Mesenchymal stem cell (in vitro differentiated cells and primary cell): ENCODE measurements around the gene CA5B.

Experiments
- DNase-seq: peaks from one replicate; pipeline ENCODE4 v3.0.0-alpha.2; 2013
- H2AFZ ChIP-seq: one replicate; pipeline ENCODE4 v1.6.1; 2013; ENCODE audit warnings: low read depth, mild to moderate bottlenecking, control low read depth, inconsistent platforms, low read length, moderate library complexity
- H2AK5ac ChIP-seq: 2 replicates; pipeline ENCODE4 v1.6.1; 2013; ENCODE audit warnings: low read length, moderate library complexity, mild to moderate bottlenecking, inconsistent platforms; ENCODE audit not compliant: severe bottlenecking
- H2BK120ac ChIP-seq: one replicate; pipeline ENCODE4 v1.6.1; 2013; ENCODE audit warnings: low read depth, mild to moderate bottlenecking, inconsistent platforms, low read length, moderate library complexity
- H2BK12ac ChIP-seq, 2 experiments: one replicate each; pipeline ENCODE4 v1.6.1; 2013; ENCODE audit warnings: inconsistent platforms in 2 of 2, low read length in 2 of 2, mild to moderate bottlenecking in 2 of 2, moderate library complexity in 2 of 2, control low read depth in 1 of 2
- H2BK15ac ChIP-seq: one replicate; pipeline ENCODE4 v1.6.1; 2013; ENCODE audit warnings: mild to moderate bottlenecking, low read depth, inconsistent platforms; ENCODE audit not compliant: poor library complexity, severe bottlenecking
- H2BK5ac ChIP-seq: 2 replicates; pipeline ENCODE4 v1.6.1; 2013; ENCODE audit warnings: low read depth, mild to moderate bottlenecking, low read length, control low read depth, inconsistent platforms; ENCODE audit not compliant: poor library complexity, severe bottlenecking
- H3K14ac ChIP-seq, 2 experiments: one replicate each; pipeline ENCODE4 v1.6.1; 2013; ENCODE audit warnings: inconsistent platforms in 2 of 2, low read length in 2 of 2, control low read depth in 1 of 2, mild to moderate bottlenecking in 1 of 2, moderate library complexity in 1 of 2
- H3K18ac ChIP-seq, 2 experiments: one replicate each; pipeline ENCODE4 v1.6.1; 2013; ENCODE audit warnings: inconsistent platforms in 2 of 2, low read length in 2 of 2, control low read depth in 1 of 2, low read depth in 1 of 2, mild to moderate bottlenecking in 1 of 2
- H3K23ac ChIP-seq, 2 experiments: one replicate each; pipeline ENCODE4 v1.6.1; 2013; ENCODE audit warnings: inconsistent platforms in 2 of 2, low read length in 2 of 2, mild to moderate bottlenecking in 2 of 2, moderate library complexity in 2 of 2, control low read depth in 1 of 2
- H3K27ac ChIP-seq: 2 replicates; pipeline ENCODE4 v1.5.1; 2013; ENCODE audit warnings: mild to moderate bottlenecking, moderate library complexity, low read length, control low read depth, inconsistent platforms; ENCODE audit not compliant: poor library complexity, severe bottlenecking
- H3K27me3 ChIP-seq, 2 experiments: 2 replicates each; pipeline versions ENCODE4 v1.6.1 to v1.7.0; 2013; ENCODE audit warnings: low read length in 2 of 2, mild to moderate bottlenecking in 2 of 2, moderate library complexity in 2 of 2, control low read depth in 1 of 2, inconsistent platforms in 1 of 2; ENCODE audit not compliant: control insufficient read depth in 1 of 2, insufficient read depth in 1 of 2
- H3K36me3 ChIP-seq, 2 experiments: 2 replicates each; pipeline versions ENCODE4 v1.6.1 to v1.7.0; 2013; ENCODE audit warnings: low read length in 2 of 2, control low read depth in 1 of 2, inconsistent platforms in 1 of 2, low read depth in 1 of 2, mild to moderate bottlenecking in 1 of 2; ENCODE audit not compliant: insufficient read depth in 2 of 2, control insufficient read depth in 1 of 2
- H3K4ac ChIP-seq, 2 experiments: one replicate each; pipeline ENCODE4 v1.6.1; 2013; ENCODE audit warnings: inconsistent platforms in 2 of 2, low read length in 2 of 2, mild to moderate bottlenecking in 2 of 2, moderate library complexity in 2 of 2, control low read depth in 1 of 2, low read depth in 1 of 2
- H3K4me1 ChIP-seq: 2 replicates; pipeline ENCODE4 v1.6.1; 2013; ENCODE audit warnings: low read depth, low read length, control low read depth; ENCODE audit not compliant: control insufficient read depth, insufficient read depth
- H3K4me2 ChIP-seq: 2 replicates; pipeline ENCODE4 v1.6.1; 2013; ENCODE audit warnings: low read length, mild to moderate bottlenecking, inconsistent platforms; ENCODE audit not compliant: poor library complexity, severe bottlenecking
- H3K4me3 ChIP-seq, 2 experiments: 2 replicates each; pipeline versions ENCODE4 v1.5.1 to v1.7.0; 2013; ENCODE audit warnings: low read length in 2 of 2, mild to moderate bottlenecking in 2 of 2, control low read depth in 1 of 2, low read depth in 1 of 2; ENCODE audit not compliant: insufficient read depth in 1 of 2
- H3K79me1 ChIP-seq: replicated peaks from 2 replicates; pipeline ENCODE4 v1.6.1; 2013; ENCODE audit warnings: mild to moderate bottlenecking, control low read depth, low read length, inconsistent platforms; ENCODE audit not compliant: poor library complexity, severe bottlenecking
- H3K9ac ChIP-seq: 2 replicates; pipeline ENCODE4 v1.7.0; 2013; ENCODE audit warnings: mild to moderate bottlenecking, low read length, moderate library complexity
- H3K9me3 ChIP-seq: 2 replicates; pipeline ENCODE4 v1.7.0; 2013; ENCODE audit warnings: mild to moderate bottlenecking, low read length; ENCODE audit not compliant: control insufficient read depth
- H4K8ac ChIP-seq: one replicate; pipeline ENCODE4 v1.6.1; 2013; ENCODE audit warnings: inconsistent platforms, mild to moderate bottlenecking, low read length, moderate library complexity
- H4K91ac ChIP-seq: one replicate; pipeline ENCODE4 v1.6.1; 2013; ENCODE audit warnings: mild to moderate bottlenecking, low read length, inconsistent platforms
- WGBS: methylation state at CpG from one replicate; pipeline ENCODE4 v1.1.7; 2013; ENCODE audit warnings: mixed read lengths; 5-methylcytosine and 5-hydroxymethylcytosine counted together

Gene CA5B

DNA sequence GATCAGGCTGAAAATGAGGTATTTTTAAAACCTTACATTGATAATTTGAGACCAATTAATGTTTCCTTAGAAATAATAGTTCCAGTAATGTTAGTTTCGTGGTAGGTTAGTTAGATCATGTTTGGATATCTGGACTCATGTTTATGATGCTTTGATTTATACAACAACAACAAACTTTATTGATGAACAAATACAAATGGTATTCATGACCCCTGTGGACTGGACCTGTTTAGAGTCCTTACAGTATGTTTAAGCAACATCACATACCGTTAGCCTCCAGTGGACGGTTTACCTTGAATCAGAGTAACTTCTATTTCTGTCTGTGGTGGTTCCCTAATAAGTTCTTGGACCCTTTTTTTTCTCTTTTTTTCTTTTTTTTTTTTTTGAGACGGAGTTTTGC is 70.2 kb downstream of the CA5B start:
- H3K9me3 ChIP-seq, result no peaks in the 10 kb centered on the region
- H3K4ac ChIP-seq, result no peak overlapping the region
- H2BK15ac ChIP-seq, result no peak overlapping the region
- peaks cover 3 to 76% of the 10 kb centered on the region in 2 experiments for H3K36me3 ChIP-seq
- no peak overlapping the region for H3K14ac ChIP-seq
- H3K4me1 ChIP-seq, result no peaks in the 10 kb centered on the region
- H2BK5ac ChIP-seq, result no peak overlapping the region
- no peak overlapping the region for H2BK120ac ChIP-seq
- H2AK5ac ChIP-seq, result no peak overlapping the region
- H4K8ac ChIP-seq, result no peak overlapping the region
- no peaks in the 10 kb centered on the region for H3K27me3 ChIP-seq
- H3K18ac ChIP-seq, result no peak overlapping the region
- H2AFZ ChIP-seq, result no peak overlapping the region
- no peak overlapping the region for H3K27ac ChIP-seq
- H4K91ac ChIP-seq, result no peak overlapping the region
- no peak overlapping the region for H2BK12ac ChIP-seq
- H3K4me3 ChIP-seq, result no peak overlapping the region
- H3K79me1 ChIP-seq, result no peaks in the 10 kb centered on the region
- H3K23ac ChIP-seq, result no peak overlapping the region
- H3K9ac ChIP-seq, result no peak overlapping the region
- DNase-seq, result no peak
- no CpG with 5 or more reads among the region's 4 CpGs for WGBS
- no peak overlapping the region for H3K4me2 ChIP-seq

DNA sequence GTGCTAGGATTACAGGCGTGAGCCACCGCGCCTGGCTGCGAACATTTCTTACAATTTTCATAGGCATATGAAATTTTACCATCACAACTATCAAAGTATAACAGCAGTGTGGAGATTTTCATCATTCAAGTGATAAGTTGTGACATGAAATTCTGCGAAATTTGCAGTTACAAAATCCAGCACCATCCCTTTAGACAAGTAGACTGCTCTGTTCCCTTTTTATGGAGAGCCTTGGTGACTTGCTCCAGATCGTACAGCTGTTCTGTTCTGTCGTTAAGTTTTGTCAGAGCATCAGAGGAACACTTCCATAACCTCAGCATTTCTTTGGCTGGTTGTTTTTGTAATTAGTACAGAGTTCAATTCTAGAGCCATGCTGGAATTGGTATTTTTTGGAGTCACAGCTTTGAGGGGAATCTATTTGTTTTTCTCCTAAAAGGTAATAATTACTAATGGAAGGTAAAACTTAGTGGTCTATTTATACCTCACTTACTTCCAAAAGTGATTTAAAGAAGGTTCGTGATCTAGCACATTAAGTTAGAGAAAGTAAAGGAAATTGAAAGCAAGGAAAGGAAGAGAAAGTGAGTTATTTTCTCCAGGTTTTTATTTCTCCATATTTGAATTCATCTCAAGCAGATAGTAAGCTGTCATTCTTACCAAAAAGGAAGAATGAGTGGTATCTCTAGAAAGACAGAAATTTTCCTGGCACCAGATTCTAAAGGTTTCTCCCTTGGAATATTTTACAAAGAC is 74.3 kb downstream of the CA5B start:
- Histone ChIP-seq H2BK5ac (no peak overlapping the region), H3K18ac (no peak overlapping the region), H2AFZ (no peak overlapping the region), H3K9ac (no peak overlapping the region), H3K14ac (no peak overlapping the region), H3K36me3 (peaks cover 10 to 87% of the 10 kb centered on the region in 2 experiments), H2BK15ac (no peak overlapping the region), H2BK120ac (no peak overlapping the region), H3K27me3 (no peaks in the 10 kb centered on the region), H3K4me1 (no peaks in the 10 kb centered on the region), H4K8ac (no peak overlapping the region), H3K23ac (no peak overlapping the region), H3K27ac (no peak overlapping the region), H2AK5ac (no peak overlapping the region), H3K4me3 (no peak overlapping the region), H3K9me3 (no peaks in the 10 kb centered on the region), H3K4me2 (no peak overlapping the region), H3K4ac (no peak overlapping the region), H2BK12ac (no peak overlapping the region), H3K79me1 (no peaks in the 10 kb centered on the region), H4K91ac (no peak overlapping the region)
- no peak for DNase-seq
- WGBS, result 85% methylated on average over 3 of the region's 8 CpGs

DNA sequence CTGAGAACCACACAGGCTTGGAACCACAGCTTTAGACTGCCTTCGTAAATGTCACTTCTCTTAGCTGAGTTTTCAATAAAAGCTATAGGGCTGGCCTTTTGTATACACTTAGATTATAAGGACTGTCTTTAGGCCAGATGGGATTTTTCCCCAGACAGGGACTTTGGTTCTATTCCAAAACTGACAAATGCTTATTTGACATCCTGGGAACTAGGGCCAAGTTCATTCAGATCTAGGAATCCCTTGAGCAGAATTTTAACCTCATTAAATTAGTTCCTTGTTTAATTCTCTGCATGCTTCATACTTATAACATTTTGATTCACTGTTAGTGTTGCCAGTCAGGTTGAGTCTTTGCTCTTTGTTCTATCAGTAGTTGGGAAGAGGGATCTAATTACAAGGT is 75.3 kb downstream of the CA5B start:
- Histone ChIP-seq H2AFZ (no peak overlapping the region), H3K36me3 (peaks cover 10 to 91% of the 10 kb centered on the region in 2 experiments), H3K79me1 (no peaks in the 10 kb centered on the region), H3K27ac (no peak overlapping the region), H2AK5ac (no peak overlapping the region), H2BK12ac (no peak overlapping the region), H3K18ac (no peak overlapping the region), H3K4ac (no peak overlapping the region), H3K4me2 (no peak overlapping the region), H3K23ac (no peak overlapping the region), H3K27me3 (no peaks in the 10 kb centered on the region), H3K14ac (no peak overlapping the region), H3K4me3 (no peak overlapping the region), H3K9me3 (no peaks in the 10 kb centered on the region), H4K91ac (no peak overlapping the region), H2BK15ac (no peak overlapping the region), H4K8ac (no peak overlapping the region), H2BK120ac (no peak overlapping the region), H3K4me1 (no peaks in the 10 kb centered on the region), H2BK5ac (no peak overlapping the region), H3K9ac (no peak overlapping the region)
- 100% methylated on average over 1 of the region's 1 CpG for WGBS
- DNase-seq, result no peak

DNA sequence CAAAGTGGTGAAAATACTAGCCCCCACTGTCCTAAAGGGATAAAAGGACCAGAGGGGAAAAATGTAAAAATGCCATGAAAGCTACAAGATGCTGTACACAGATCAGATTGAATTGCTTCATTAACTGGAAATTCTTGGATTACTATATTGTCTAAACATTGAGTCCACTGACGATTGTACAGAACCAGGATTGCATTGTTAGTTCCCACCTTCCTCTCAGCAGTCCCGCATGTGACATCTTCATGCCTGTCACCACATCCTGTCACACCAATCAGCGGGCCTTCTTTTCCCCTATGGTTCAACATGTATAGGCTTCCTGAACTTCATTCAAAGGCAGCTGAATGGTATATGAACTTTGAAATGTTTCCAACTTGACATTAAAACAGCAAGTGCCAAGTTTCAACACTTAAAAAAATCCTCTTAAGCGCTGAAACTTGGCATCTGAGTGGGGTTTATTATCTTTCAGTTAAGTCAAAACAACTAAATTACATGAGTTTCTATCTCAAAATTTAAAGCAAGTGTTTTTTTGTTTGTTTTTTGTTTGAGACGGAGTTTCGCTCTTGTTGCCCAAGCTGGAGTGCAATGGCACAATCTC is 76.8 kb downstream of the CA5B start:
- no peak overlapping the region for H2BK120ac ChIP-seq

More for the DNA sequence above, 76.8 kb downstream of the CA5B start:
- H3K9ac ChIP-seq, result no peak overlapping the region
- no peaks in the 10 kb centered on the region for H3K79me1 ChIP-seq
- no peak overlapping the region for H3K23ac ChIP-seq
- peaks cover 8 to 87% of the 10 kb centered on the region in 2 experiments for H3K36me3 ChIP-seq
- no peak overlapping the region for H2BK15ac ChIP-seq
- no peak overlapping the region for H2BK12ac ChIP-seq
- H3K14ac ChIP-seq, result no peak overlapping the region
- no peak overlapping the region for H3K4me2 ChIP-seq
- 100% methylated on average over 2 of the region's 6 CpGs for WGBS
- H3K4ac ChIP-seq, result no peak overlapping the region
- no peaks in the 10 kb centered on the region for H3K27me3 ChIP-seq
- no peak overlapping the region for H4K8ac ChIP-seq
- H3K4me1 ChIP-seq, result no peaks in the 10 kb centered on the region
- no peak overlapping the region for H3K27ac ChIP-seq
- H2AK5ac ChIP-seq, result no peak overlapping the region
- no peaks in the 10 kb centered on the region for H3K9me3 ChIP-seq
- no peak overlapping the region for H2AFZ ChIP-seq
- DNase-seq, result no peak
- no peak overlapping the region for H4K91ac ChIP-seq
- no peak overlapping the region for H3K18ac ChIP-seq
- no peak overlapping the region for H3K4me3 ChIP-seq
- no peak overlapping the region for H2BK5ac ChIP-seq
